Thyroid gland (tissue), 4 donors: ENCODE measurements around the gene KCNG2. TPM values are rescaled to one million over a fixed set of nuclear protein-coding genes. Genes with fewer than 3 reads are reported as not detected.

Source experiments
- DNase-seq, 2 donors: peaks; one replicate each; pipeline ENCODE4 v3.0.0-alpha.2; 2019
- H3K27ac ChIP-seq, 3 donors: fragments of 200-600 bp; sonication (generic); 1 replicate in 2 of 3; 2 replicates in 1 of 3; pipeline ENCODE4 v1.5.1; 2016 to 2019; ENCODE audit warnings: mild to moderate bottlenecking in 1 of 3, moderate library complexity in 1 of 3
- H3K27me3 ChIP-seq: fragments of 200-600 bp; sonication (generic); one replicate; pipeline ENCODE4 v1.5.1; 2019
- H3K36me3 ChIP-seq, 2 donors: fragments of 200-600 bp; sonication (generic); one replicate each; pipeline ENCODE4 v1.5.1; 2016 to 2019
- H3K4me1 ChIP-seq, 2 donors: fragments of 200-600 bp; sonication (generic); one replicate each; pipeline ENCODE4 v1.5.1; 2017 to 2019
- H3K4me3 ChIP-seq, 3 donors: fragments of 200-600 bp; sonication (generic); replicated peaks in 1 of 3; 1 replicate in 2 of 3; 2 replicates in 1 of 3; pipeline ENCODE4 v1.5.1; 2016; ENCODE audit warnings: mild to moderate bottlenecking in 1 of 3
- H3K9me3 ChIP-seq: fragments of 200-600 bp; sonication (generic); one replicate; pipeline ENCODE4 v1.5.1; 2017
- POLR2A ChIP-seq, 2 donors: fragments of 450-650 bp; IDR thresholded peaks; one replicate each; pipeline ENCODE4 v1.6.1; 2017; ENCODE audit warnings: antibody characterized with exemption in 2 of 2, mild to moderate bottlenecking in 2 of 2, moderate library complexity in 1 of 2
- WGBS, 2 donors: methylation state at CpG; one replicate each; pipeline ENCODE4 v1.1.5; 2017; 5-methylcytosine and 5-hydroxymethylcytosine counted together
- intact Hi-C: fragments of 100-400 bp; cut with DNase I; formaldehyde crosslinking; loops from one replicate; pipeline ENCODE4 v1.15.1; 2023
- total RNA-seq, 4 donors: library from RNA; depleted of rRNA; stranded (reverse); fragments of >200 nt; gene quantifications; one replicate each; pipeline ENCODE4 v1.2.3, GENCODE V29; 2016
- TF ChIP-seq, protein P1 (sequence below), 6 experiments: fragments of 200-600 bp in 3 of 6; fragments of 450-650 bp in 3 of 6; sonication (generic) in 3 of 6; IDR thresholded peaks; one replicate each; pipeline ENCODE4 v1.5.1; 2016 to 2019; ENCODE audit warnings: antibody characterized with exemption in 6 of 6, mild to moderate bottlenecking in 2 of 6, inconsistent platforms in 1 of 6, moderate library complexity in 1 of 6

Gene KCNG2
- total RNA-seq, 4 donors from 2014 or later = 0.22 TPM; not detected in 3

DNA sequence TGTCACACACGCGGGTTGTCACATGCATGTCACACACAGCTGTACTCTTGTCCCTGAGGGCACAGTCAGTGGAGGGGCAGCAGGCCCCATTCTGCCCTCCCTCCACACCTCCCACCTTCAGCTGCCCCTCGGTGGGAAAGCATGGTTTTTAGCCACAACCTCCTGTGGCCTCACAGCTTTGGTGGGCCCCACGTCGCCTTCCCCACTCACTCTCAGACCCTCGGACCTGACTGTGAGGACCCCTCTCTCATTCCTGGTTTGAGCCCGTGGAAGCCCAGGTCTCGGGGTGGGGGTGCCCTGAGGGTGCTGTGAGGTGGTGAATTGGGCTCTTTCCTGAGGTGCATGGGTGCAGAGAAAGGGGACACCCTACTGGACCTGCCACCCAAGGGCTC, 19.9 kb downstream of the KCNG2 start:
- Histone ChIP-seq H3K4me1 (no peaks in the 10 kb centered on the region), H3K27ac (no peak overlapping the region), H3K4me3 (no peak overlapping the region), H3K36me3 (no peaks in the 10 kb centered on the region), H3K27me3 (peaks cover 4% of the 10 kb centered on the region), H3K9me3 (no peaks in the 10 kb centered on the region)
- WGBS, 2 donors = 72 to 86% methylated on average over 8 of the region's 8 CpGs
- no peak for DNase-seq
- intact Hi-C loops = no loop called here
- TF ChIP-seq, protein P1, sequence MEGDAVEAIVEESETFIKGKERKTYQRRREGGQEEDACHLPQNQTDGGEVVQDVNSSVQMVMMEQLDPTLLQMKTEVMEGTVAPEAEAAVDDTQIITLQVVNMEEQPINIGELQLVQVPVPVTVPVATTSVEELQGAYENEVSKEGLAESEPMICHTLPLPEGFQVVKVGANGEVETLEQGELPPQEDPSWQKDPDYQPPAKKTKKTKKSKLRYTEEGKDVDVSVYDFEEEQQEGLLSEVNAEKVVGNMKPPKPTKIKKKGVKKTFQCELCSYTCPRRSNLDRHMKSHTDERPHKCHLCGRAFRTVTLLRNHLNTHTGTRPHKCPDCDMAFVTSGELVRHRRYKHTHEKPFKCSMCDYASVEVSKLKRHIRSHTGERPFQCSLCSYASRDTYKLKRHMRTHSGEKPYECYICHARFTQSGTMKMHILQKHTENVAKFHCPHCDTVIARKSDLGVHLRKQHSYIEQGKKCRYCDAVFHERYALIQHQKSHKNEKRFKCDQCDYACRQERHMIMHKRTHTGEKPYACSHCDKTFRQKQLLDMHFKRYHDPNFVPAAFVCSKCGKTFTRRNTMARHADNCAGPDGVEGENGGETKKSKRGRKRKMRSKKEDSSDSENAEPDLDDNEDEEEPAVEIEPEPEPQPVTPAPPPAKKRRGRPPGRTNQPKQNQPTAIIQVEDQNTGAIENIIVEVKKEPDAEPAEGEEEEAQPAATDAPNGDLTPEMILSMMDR (IDR thresholded peaks at IDR 0.05) = no peak
- TF ChIP-seq POLR2A (IDR thresholded peaks at IDR 0.05) = no peak

DNA sequence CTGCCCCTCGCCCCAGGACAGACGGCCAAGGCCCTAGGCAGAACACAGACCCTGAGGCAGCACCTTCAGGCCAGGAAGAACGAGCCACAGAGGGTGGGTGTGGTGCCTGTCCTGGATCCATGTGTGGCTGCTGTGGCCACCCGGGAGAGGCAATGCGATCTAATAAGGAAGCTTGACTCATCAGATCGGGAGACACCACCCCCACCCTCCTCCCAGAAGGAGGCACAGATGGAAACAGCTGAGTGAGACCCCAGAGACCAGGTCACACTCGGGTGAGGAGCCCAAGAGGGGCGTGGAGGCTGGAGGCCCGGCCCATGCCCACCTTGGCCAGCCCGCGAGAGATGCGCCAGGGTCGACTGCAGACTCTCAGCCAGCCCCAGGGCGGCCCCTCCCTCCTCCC, 20.3 kb downstream of the KCNG2 start:
- no peak overlapping the region for H3K4me3 ChIP-seq
- intact Hi-C loops = no loop called here
- no peaks in the 10 kb centered on the region for H3K9me3 ChIP-seq
- H3K27ac ChIP-seq = no peak overlapping the region
- TF ChIP-seq, protein P1 (IDR thresholded peaks at IDR 0.05) = no peak
- no peak for TF ChIP-seq POLR2A (IDR thresholded peaks at IDR 0.05)
- H3K27me3 ChIP-seq = peaks cover 4% of the 10 kb centered on the region
- DNase-seq = no peak
- no peaks in the 10 kb centered on the region for H3K36me3 ChIP-seq
- 71 to 76% methylated on average over 8 to 14 of the region's 14 CpGs for WGBS, 2 donors
- no peaks in the 10 kb centered on the region for H3K4me1 ChIP-seq

- WGBS, 2 donors = 85% methylated on average over 16 to 18 of the region's 18 CpGs
- DNase-seq = no peak
- H3K4me1 ChIP-seq = no peaks in the 10 kb centered on the region
- no peaks in the 10 kb centered on the region for H3K9me3 ChIP-seq
- no peaks in the 10 kb centered on the region for H3K36me3 ChIP-seq
- intact Hi-C loops = no loop called here
- no peak overlapping the region for H3K27ac ChIP-seq
- TF ChIP-seq, protein P1 (IDR thresholded peaks at IDR 0.05) = no peak
- no peak for TF ChIP-seq POLR2A (IDR thresholded peaks at IDR 0.05)
- H3K27me3 ChIP-seq = peaks cover 4% of the 10 kb centered on the region
- no peak overlapping the region for H3K4me3 ChIP-seq
Measured at GRCh38 chr18:79818631-79819030, 20.9 kb downstream of the KCNG2 start.

DNA sequence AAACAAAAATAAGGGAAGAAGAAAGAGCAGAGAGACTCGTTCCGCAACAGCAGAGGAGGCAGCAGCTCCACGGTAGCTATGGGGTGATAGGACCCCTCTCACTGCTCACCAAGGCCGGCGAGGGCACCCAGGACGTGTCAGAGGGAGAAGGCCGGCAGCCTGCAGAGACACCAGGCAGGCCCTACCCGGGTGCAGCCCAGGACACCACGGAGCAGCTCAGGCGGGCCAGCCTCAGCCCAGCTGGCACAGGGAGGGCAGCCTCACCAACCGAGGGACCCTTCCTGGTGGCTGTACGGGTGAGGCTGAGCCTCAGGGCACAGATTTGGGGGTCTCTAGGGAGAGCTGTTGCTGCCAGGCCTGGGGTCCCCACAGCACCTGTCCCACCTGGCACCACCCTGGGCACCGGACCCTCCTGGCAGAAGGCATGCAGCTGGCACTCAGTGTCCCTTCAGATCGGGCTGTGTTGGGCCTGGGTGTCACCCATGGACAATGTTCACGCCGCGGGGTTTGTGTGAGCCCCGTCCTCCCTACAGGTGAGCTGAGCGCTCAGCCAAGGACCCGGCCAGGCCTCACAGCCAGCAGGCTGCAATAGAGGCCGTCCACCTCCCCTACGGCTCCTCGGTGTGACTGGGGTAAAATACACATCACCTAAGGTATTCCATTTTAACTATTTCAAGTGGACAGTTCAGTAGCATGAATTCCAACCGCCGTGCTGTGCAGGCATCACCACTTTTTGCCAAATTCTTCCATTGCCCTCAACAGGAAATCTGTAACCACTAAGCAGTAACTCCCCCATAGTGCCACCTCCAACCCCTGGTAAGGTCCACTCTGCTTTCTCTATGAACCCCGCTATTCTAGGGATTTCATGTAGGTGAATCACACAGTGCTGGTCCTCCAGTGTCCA, 21.6 kb downstream of the KCNG2 start:
- WGBS, 2 donors = 76 to 83% methylated on average over 19 to 22 of the region's 26 CpGs
- no peaks in the 10 kb centered on the region for H3K4me1 ChIP-seq
- no peak overlapping the region for H3K27ac ChIP-seq
- intact Hi-C loops = no loop called here
- peaks cover 4% of the 10 kb centered on the region for H3K27me3 ChIP-seq
- H3K36me3 ChIP-seq = no peaks in the 10 kb centered on the region
- DNase-seq = no peak
- no peaks in the 10 kb centered on the region for H3K9me3 ChIP-seq
- TF ChIP-seq, protein P1 (IDR thresholded peaks at IDR 0.05) = no peak
- no peak overlapping the region for H3K4me3 ChIP-seq

GRCh38 chr18:79819968-79820351, 22.2 kb downstream of the KCNG2 start:
- H3K27ac ChIP-seq = no peak overlapping the region
- no peaks in the 10 kb centered on the region for H3K36me3 ChIP-seq
- no peak overlapping the region for H3K4me3 ChIP-seq
- no peak for DNase-seq
- H3K27me3 ChIP-seq = peaks cover 4% of the 10 kb centered on the region
- no peak for TF ChIP-seq POLR2A (IDR thresholded peaks at IDR 0.05)
- TF ChIP-seq, protein P1 (IDR thresholded peaks at IDR 0.05) = no peak
- H3K4me1 ChIP-seq = no peaks in the 10 kb centered on the region
- 65 to 75% methylated on average over 14 of the region's 14 CpGs for WGBS, 2 donors
- H3K9me3 ChIP-seq = no peaks in the 10 kb centered on the region
- intact Hi-C loops = no loop called here
